Lower lobe of right lung (tissue), 2 donors: ENCODE data around the gene DNAJC5G. TPM values are rescaled to one million over a fixed set of nuclear protein-coding genes. Genes with fewer than 3 reads are reported as not detected.
A peak's percentile ranks its signal among the peaks of the same experiment; 100 is the strongest.
"Not testable (repeated sequence)": the region's sequence is repeated elsewhere in the genome, so short reads cannot be mapped to it uniquely, and the experiment has no call there.

ENCODE experiments used
- ATAC-seq, 2 donors: fragments of 200-7000 bp; cut with Tn5 transposase; one replicate each; pipeline ENCODE4 v1.9.1; 2020 to 2022; ENCODE audit warnings: mild to moderate bottlenecking in 2 of 2, moderate library complexity in 2 of 2
- DNase-seq: peaks from one replicate; pipeline ENCODE4 v3.0.0-alpha.2; 2020
- H3K27ac ChIP-seq: fragments of 200-600 bp; one replicate; pipeline ENCODE4 v1.8.0; 2022
- H3K27me3 ChIP-seq: fragments of 200-600 bp; one replicate; pipeline ENCODE4 v1.8.0; 2022; ENCODE audit warnings: low read depth
- H3K36me3 ChIP-seq: fragments of 200-600 bp; one replicate; pipeline ENCODE4 v1.8.0; 2022; ENCODE audit warnings: mild to moderate bottlenecking
- H3K4me1 ChIP-seq: fragments of 200-600 bp; one replicate; pipeline ENCODE4 v1.8.0; 2022
- H3K4me3 ChIP-seq: fragments of 200-600 bp; one replicate; pipeline ENCODE4 v1.8.0; 2022; ENCODE audit warnings: mild to moderate bottlenecking
- H3K9me3 ChIP-seq: fragments of 200-600 bp; one replicate; pipeline ENCODE4 v1.8.0; 2022
- intact Hi-C: fragments of 100-400 bp; cut with DNase I; formaldehyde crosslinking; loops from one replicate; pipeline ENCODE4 v1.11.0; 2022
- total RNA-seq: library from RNA; stranded (reverse); fragmentation: NEBNext Ultra II Directional; extraction: Animal tissue kit (Norgen Biotek cat#: 25700); gene quantifications from one replicate; pipeline ENCODE4 v1.2.1, GENCODE V29; 2021
- TF ChIP-seq, protein P1 (sequence below): fragments of 200-600 bp; IDR thresholded peaks from one replicate; pipeline ENCODE4 v1.8.0; 2022; ENCODE audit warnings: antibody characterized with exemption, mild to moderate bottlenecking
- donor health status: DM: no; HTN: yes; CAD: no; lungs with severe emphysema.

The DNAJC5G gene
- total RNA-seq, 1 donor from 2014 or later = not detected

DNA sequence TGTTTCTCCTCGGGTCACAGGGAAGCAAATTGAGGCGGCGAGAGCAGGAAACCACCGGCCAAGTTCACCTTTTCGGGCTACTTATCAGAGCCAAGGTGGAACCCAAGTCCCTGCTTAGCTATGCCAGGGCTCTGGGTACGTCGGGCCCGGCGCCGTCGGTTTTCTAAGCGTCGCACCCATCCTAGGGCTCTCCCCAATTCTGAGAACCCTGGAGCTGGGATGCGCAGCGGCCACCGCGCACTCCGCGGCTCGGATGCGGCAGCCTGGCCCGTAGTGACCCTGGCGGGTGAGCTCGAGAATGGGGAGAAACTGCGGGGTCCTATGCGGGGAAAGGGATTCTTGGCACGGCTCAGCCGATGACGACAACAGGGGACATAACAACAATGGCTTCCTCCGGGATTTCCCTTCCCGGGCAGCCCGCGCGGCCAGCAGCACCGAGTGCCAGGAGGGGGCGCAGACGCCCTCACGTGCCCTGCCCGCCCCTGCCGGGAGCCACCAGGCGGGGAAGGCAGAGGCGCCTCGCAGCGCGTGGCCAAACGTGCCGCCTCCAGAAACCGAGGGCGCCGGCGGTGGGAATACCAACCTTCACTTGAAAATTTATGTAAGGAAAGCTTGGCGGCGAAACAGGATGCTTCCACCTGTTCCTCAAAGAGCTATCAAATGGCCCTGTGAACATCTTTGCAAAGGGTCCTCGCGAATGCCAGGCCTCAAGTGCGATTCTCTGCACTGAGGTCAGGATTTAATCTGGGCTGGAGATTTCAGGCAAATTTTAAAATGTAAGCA lies 10.3 kb upstream of the DNAJC5G start:
- no peaks in the 10 kb centered on the region for H3K9me3 ChIP-seq
- peak overlapping the region; percentile 40 for H3K4me3 ChIP-seq
- H3K27ac ChIP-seq = no peak overlapping the region
- peaks cover 32% of the 10 kb centered on the region for H3K4me1 ChIP-seq
- DNase-seq (peak; percentile 72), ATAC-seq (peak; percentile 82 to 85)
- intact Hi-C loops = no loop called here
- H3K36me3 ChIP-seq = no peaks in the 10 kb centered on the region
- peaks cover 80% of the 10 kb centered on the region for H3K27me3 ChIP-seq
- TF ChIP-seq, protein P1, sequence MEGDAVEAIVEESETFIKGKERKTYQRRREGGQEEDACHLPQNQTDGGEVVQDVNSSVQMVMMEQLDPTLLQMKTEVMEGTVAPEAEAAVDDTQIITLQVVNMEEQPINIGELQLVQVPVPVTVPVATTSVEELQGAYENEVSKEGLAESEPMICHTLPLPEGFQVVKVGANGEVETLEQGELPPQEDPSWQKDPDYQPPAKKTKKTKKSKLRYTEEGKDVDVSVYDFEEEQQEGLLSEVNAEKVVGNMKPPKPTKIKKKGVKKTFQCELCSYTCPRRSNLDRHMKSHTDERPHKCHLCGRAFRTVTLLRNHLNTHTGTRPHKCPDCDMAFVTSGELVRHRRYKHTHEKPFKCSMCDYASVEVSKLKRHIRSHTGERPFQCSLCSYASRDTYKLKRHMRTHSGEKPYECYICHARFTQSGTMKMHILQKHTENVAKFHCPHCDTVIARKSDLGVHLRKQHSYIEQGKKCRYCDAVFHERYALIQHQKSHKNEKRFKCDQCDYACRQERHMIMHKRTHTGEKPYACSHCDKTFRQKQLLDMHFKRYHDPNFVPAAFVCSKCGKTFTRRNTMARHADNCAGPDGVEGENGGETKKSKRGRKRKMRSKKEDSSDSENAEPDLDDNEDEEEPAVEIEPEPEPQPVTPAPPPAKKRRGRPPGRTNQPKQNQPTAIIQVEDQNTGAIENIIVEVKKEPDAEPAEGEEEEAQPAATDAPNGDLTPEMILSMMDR = peak; percentile 62

DNA sequence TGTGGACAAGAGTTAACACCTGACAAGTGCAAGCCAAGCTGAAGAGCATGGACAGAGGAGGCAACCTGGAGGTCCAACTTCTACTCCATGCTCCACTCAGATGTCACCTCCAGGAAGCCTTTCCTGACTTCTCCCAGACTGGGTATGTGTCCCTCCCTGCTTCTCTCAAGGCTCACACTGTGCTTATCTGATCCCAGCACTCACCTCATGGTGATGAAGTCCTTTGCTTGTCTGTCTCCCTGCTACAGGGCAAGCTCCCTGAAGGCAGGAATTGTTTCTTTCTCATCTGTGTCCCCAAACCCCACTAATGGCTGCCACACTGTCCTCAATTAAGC lies 9.7 kb upstream of the DNAJC5G start:
- ATAC-seq (no peak), DNase-seq (no peak)
- Histone ChIP-seq H3K4me1 (peaks cover 32% of the 10 kb centered on the region), H3K27me3 (peaks cover 75% of the 10 kb centered on the region), H3K36me3 (no peaks in the 10 kb centered on the region), H3K9me3 (no peaks in the 10 kb centered on the region), H3K4me3 (no peak overlapping the region), H3K27ac (no peak overlapping the region)
- intact Hi-C loops = no loop called here
- TF ChIP-seq, protein P1 = no peak

DNA sequence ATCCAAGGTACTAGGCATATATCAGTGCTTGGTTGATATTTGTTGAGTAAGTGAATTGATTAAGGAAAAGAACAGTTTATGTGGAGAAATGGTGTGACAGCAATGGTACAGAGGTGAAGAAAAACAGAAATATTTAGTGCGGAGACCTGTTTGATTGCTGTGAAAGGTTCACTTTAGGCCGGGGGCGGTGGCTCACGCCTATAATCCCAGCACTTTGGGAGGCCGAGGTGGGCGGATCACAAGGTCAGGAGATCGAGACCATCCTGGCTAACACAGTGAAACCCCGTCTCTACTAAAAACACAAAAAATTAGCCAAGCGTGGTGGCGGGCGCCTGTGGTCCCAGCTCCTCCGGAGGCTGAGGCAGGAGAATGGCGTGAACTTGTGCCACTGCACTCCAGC lies 6.9 kb upstream of the DNAJC5G start:
- H3K4me1 ChIP-seq = peaks cover 22% of the 10 kb centered on the region
- H3K36me3 ChIP-seq, DNase-seq, H3K9me3 ChIP-seq, intact Hi-C loops, H3K27ac ChIP-seq, ATAC-seq, H3K4me3 ChIP-seq: not testable (repeated sequence)
- peaks cover 47% of the 10 kb centered on the region for H3K27me3 ChIP-seq

DNA sequence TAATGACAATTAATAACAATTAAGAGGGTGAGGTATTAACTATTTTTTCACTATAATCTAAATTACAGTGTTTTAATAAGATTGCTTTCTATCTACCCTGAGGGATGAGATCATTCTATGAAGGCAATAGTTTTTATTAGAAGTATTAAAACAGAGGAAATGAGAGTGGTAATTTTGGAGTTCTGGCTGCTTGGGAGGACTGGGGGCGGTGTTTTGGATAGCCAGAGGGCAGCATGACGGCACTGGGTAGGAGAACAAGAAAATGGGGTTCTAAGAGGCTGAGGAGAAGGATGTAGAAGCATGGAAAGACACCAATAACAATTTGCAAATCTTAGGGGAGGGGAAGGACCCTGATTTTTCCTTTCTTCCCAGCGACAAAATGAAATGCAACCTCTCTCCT lies 5.1 kb upstream of the DNAJC5G start:
- no peak overlapping the region for H3K27ac ChIP-seq
- TF ChIP-seq, protein P1 = no peak
- H3K36me3 ChIP-seq = no peaks in the 10 kb centered on the region
- intact Hi-C loops = no loop called here
- peaks cover 4% of the 10 kb centered on the region for H3K4me1 ChIP-seq
- peaks cover 30% of the 10 kb centered on the region for H3K27me3 ChIP-seq
- ATAC-seq (no peak), DNase-seq (no peak)
- no peak overlapping the region for H3K4me3 ChIP-seq
- no peaks in the 10 kb centered on the region for H3K9me3 ChIP-seq

DNA sequence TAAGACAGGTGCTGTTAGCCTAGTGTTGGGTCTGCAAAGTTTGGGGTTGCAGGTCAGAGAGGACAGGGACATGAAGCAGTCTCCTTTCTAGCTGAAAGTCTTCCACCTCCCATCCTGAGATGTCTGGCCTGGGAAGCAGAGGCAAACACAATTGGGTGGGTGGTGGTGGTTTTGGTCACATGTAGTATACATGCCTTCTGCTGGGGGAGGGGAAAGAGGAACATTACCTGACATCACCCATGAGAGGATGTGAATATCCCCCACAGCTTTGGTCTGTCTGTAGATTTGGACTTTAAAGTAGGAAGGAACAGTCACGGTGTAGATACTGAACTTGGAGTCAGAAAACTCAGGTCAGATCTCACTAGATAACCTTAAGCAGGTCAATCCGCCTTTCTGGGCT lies 4.6 kb upstream of the DNAJC5G start:
- no peaks in the 10 kb centered on the region for H3K9me3 ChIP-seq
- H3K36me3 ChIP-seq = no peaks in the 10 kb centered on the region
- H3K27me3 ChIP-seq = peaks cover 28% of the 10 kb centered on the region
- no peak for ATAC-seq
- no peak overlapping the region for H3K27ac ChIP-seq
- intact Hi-C loops = no loop called here
- no peak overlapping the region for H3K4me3 ChIP-seq
- DNase-seq = no peak
- TF ChIP-seq, protein P1 = no peak
- H3K4me1 ChIP-seq = no peaks in the 10 kb centered on the region

DNA sequence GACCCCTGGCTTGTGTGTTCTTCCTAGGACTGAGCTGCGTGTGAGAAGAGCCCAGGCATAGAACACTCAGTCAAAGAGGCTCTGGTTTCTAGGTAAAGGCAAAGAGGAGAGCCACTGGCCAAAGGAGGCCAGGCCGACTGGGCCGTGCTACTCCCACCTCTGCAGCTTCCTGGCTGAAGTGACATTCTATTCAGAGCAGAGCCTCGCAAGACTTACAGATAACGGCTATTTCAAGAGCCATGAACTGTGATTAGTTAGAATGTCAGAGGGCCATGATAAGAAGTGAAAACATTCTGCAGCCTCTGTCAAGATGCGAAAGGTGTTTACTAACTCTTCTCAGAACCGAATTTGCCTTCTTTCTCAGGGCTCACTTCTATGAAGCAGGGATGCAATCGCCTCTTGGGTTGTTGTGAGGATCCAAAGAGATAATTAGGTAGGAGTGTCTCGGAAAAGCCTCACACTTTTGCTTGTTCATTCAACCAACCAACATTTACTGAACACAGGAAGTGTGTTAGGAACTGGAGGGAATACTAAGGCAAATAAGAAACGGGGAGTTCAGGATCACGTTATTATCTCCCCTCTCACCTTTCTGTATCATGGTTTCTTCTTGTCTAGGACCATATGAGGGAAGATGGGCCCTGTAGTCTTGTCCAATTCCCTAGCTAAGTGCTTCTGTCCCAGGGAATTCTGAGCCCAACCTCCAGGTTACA lies 3.4 kb upstream of the DNAJC5G start:
- intact Hi-C loops = no loop called here
- DNase-seq = no peak
- TF ChIP-seq, protein P1 = no peak
- H3K9me3 ChIP-seq = no peaks in the 10 kb centered on the region
- no peaks in the 10 kb centered on the region for H3K4me1 ChIP-seq
- no peak overlapping the region for H3K27ac ChIP-seq
- no peak overlapping the region for H3K4me3 ChIP-seq
- no peak for ATAC-seq
- H3K27me3 ChIP-seq = peaks cover 16% of the 10 kb centered on the region
- H3K36me3 ChIP-seq = no peaks in the 10 kb centered on the region

DNA sequence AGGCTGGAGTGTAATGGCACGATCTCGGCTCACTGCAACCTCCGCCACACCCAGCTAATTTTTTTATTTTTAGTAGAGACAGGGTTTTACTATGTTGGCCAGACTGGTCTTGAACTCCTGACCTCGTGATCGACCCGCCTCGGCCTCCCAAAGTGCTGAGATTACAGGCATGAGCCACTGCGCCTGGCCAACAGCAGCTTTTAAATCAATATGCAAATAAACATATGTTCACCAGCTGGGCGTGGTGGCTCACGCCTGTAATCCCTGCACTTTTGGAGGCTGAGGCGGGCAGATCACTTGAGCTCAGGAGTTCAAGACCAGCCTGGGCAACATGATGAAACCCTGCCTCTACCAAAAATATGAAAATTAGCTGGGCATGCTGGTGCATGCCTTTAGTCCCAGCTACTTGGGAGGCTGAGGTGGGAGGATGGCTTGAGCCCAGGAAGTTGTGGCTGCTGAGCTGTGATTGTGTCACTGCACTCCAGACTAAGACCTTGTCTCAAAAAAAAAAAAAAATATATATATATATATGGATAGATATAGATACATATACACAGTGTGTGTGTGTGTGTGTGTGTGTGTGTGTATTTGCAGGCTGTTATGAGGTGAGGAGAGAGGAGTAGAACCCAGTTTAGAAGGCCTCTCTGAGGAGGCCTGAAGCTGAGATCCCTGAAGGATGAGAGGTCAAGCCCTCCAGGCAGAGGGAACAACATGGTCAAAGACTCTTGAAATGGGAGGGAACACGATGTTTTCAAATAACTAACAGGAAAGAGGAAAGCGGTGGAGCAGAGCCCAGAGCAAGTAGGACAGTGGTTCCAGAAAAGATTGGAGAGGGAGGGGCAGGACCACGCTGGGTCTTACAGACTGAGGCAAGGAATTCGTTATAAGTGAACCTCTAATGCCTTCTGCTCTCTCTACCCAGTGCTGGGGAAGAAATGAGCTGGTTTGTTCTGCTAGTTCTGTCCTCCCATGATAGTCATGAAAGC lies 2.4 kb upstream of the DNAJC5G start:
- ATAC-seq, DNase-seq, H3K36me3 ChIP-seq, H3K9me3 ChIP-seq, H3K4me1 ChIP-seq, H3K27ac ChIP-seq, H3K4me3 ChIP-seq, intact Hi-C loops: not testable (repeated sequence)
- peaks cover 15% of the 10 kb centered on the region for H3K27me3 ChIP-seq
